Ovary (tissue), 9 donors: ENCODE data around the gene NOP9. TPM values are rescaled to one million over a fixed set of nuclear protein-coding genes. Genes with fewer than 3 reads are reported as not detected.

Source experiments
- DNase-seq, 5 donors: peaks; one replicate each; pipeline ENCODE4 v3.0.0-alpha.2; 2019 to 2020
- H3K27ac ChIP-seq, 2 donors: fragments of 200-600 bp; one replicate each; pipeline versions ENCODE4 v1.5.1 to v1.8.0; 2019 to 2022
- H3K27me3 ChIP-seq: fragments of 200-600 bp; one replicate; pipeline ENCODE4 v1.8.0; 2022
- H3K36me3 ChIP-seq: fragments of 200-600 bp; sonication (generic); one replicate; pipeline ENCODE4 v1.5.1; 2019
- H3K4me1 ChIP-seq: one replicate; pipeline ENCODE4 v1.8.1; 2013; ENCODE audit warnings: mild to moderate bottlenecking, moderate library complexity; ENCODE audit not compliant: insufficient read depth
- H3K4me3 ChIP-seq: fragments of 200-600 bp; sonication (generic); one replicate; pipeline ENCODE4 v1.5.1; 2017
- H3K9me3 ChIP-seq, 2 donors: fragments of 200-600 bp in 1 of 2; sonication (generic) in 1 of 2; one replicate each; pipeline versions ENCODE4 v1.5.1 to v1.8.1; 2013 to 2019; ENCODE audit warnings: mild to moderate bottlenecking in 1 of 2, moderate library complexity in 1 of 2
- EP300 ChIP-seq: sonication (generic); formaldehyde crosslinking; IDR thresholded peaks from one replicate; pipeline ENCODE4 v1.6.1; 2017; ENCODE audit warnings: antibody characterized with exemption
- POLR2A ChIP-seq: fragments of 450-650 bp; IDR thresholded peaks from one replicate; pipeline ENCODE4 v1.6.1; 2017; ENCODE audit warnings: antibody characterized with exemption, mild to moderate bottlenecking, moderate library complexity
- WGBS, 3 donors: extraction: QIAGEN DNeasy Blood & Tissue Kit in 1 of 3; methylation state at CpG; one replicate each; pipeline versions ENCODE4 v1.1.5 to v1.1.7; 2013 to 2017; 5-methylcytosine and 5-hydroxymethylcytosine counted together
- intact Hi-C, 4 donors: fragments of 100-400 bp; cut with DNase I; formaldehyde crosslinking; loops; one replicate each; pipeline versions ENCODE4 v1.11.0 to v1.15.1; 2022 to 2023
- polyA plus RNA-seq, 2 donors: library from polyadenylated mRNA; stranded (reverse); fragments of 200-250 nt in 1 of 2; fragments of 350-450 nt in 1 of 2; fragmentation: Illumina TruSeq in 1 of 2; extraction: RNeasy Lipid Tissue Mini Kit (QIAGEN cat#74804) in 1 of 2; gene quantifications; one replicate each; pipeline ENCODE4 v1.2.3, GENCODE V29; 2013 to 2014
- total RNA-seq, 7 donors: library from RNA; depleted of rRNA in 2 of 7; stranded (reverse); fragments of >200 nt in 2 of 7; fragmentation: NEBNext Ultra II Directional in 3 of 7; extraction: Animal tissue kit (Norgen Biotek cat#: 25700) in 3 of 7; gene quantifications; one replicate each; pipeline versions ENCODE4 v1.1.0 to v1.2.4, GENCODE V29; 2016 to 2023
- TF ChIP-seq, protein P1 (sequence below), 3 donors: fragments of 450-650 bp in 2 of 3; fragments of 200-600 bp in 1 of 3; IDR thresholded peaks; one replicate each; pipeline versions ENCODE4 v1.5.1 to v1.8.0; 2016 to 2022; ENCODE audit warnings: antibody characterized with exemption in 3 of 3, mild to moderate bottlenecking in 1 of 3
- donor health status: DM: no; HTN: no; CAD: no; lungs with moderate emphysema.
- donor health status: DM: no; HTN: no; CAD: no.
- donor health status: Bipolar disorder and iron deficiency.
- donor health status: DM: yes; HTN: yes; CAD: no.
- donor health status: DM: no; HTN: no; CAD: no.
- donor health status: DM: yes; HTN: yes; CAD: no.

NOP9 gene
- total and polyA plus RNA-seq, 9 donors = 9.2 to 28.6 (median 22.1) TPM

DNA sequence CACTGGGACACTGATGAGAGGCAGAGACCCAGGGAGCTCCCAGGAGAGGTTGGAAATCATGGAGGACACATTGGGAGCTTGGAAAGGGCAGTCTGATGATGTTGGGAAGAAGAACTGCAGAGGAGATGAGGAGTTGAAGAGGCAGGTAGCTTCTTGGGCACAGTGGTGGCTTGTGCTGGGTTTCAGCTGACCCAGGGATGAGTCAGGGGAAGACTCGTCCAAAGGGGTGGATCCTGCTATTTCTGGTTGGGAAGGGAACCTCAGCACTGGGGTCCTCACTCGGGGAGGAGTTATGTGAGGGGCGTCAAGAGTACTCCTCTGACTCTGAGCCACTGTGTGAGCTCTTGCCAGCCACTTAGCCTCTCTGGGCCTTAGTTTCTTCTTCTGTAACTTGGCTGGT is 23.7 kb downstream of the NOP9 start:
- H3K36me3 ChIP-seq = no peaks in the 10 kb centered on the region
- no peak overlapping the region for H3K4me3 ChIP-seq
- no peak for TF ChIP-seq POLR2A
- no peak for TF ChIP-seq EP300
- H3K9me3 ChIP-seq = no peaks in the 10 kb centered on the region
- H3K27me3 ChIP-seq = no peaks in the 10 kb centered on the region
- intact Hi-C loops = no loop called here
- no peak for DNase-seq
- H3K27ac ChIP-seq = no peak overlapping the region
- H3K4me1 ChIP-seq = no peaks in the 10 kb centered on the region
- 39 to 51% (median 48%) methylated on average over 3 of the region's 3 CpGs for WGBS, 3 donors

DNA sequence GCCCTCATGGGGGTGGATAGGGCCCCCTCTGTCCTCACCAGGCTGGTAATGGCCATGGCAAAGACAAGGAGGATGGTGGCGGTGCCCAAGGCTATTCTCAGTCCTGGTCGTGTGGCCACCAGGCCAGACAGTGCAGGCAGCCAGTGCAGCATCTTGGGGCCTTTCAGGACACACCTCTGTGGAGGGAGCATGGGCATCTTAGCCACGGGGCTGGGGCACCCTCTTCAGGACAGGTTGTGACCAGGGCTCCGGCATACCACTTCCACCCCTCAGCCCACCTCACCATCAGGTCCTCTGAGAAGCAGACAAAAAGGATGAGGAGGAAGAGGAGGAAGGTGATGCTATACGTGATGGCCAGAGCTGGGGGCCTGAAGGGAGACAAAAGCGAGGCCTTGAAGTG is 24.4 kb downstream of the NOP9 start:
- no peaks in the 10 kb centered on the region for H3K9me3 ChIP-seq
- WGBS, 3 donors = 76 to 80% (median 78%) methylated on average over 6 of the region's 6 CpGs
- intact Hi-C loops = no loop called here

DNA sequence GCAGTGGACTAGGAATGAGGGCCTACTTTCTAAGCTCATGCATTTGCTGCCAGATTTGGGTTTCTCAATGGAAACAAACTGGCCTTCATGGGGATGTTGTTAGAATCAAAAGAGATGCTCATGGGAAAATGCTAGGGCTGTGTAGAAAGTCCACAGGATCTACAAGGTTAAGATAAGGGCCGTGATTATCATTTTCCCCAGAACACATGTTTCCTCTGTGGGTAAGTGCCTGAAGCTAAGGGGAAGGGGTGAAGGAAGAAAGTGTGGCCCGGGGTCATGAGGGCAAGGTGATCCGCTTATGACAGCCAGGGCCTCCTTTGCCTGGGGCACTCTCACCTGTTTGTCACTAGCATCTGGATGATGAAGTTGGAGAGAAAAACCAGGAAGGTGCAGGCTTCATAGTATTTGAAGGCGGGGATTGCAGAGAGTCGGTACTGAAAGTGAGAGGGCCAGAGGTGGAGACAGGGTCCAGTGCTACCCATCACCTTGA is 25.4 kb downstream of the NOP9 start:
- H3K36me3 ChIP-seq = no peaks in the 10 kb centered on the region
- TF ChIP-seq EP300 (no peak), POLR2A (no peak)
- DNase-seq = no peak
- H3K4me3 ChIP-seq = no peak overlapping the region
- no peaks in the 10 kb centered on the region for H3K4me1 ChIP-seq
- no peaks in the 10 kb centered on the region for H3K9me3 ChIP-seq
- no peak overlapping the region for H3K27ac ChIP-seq
- WGBS, 3 donors = 81 to 84% (median 83%) methylated on average over 5 of the region's 5 CpGs
- intact Hi-C loops = loop anchor here in 1 of 4 donors (5.0 kb wide), 1 partner anchor 37 kb away; no protein-coding TSS in a partner anchor
- no peaks in the 10 kb centered on the region for H3K27me3 ChIP-seq

More for the DNA sequence above, 24.4 kb downstream of the NOP9 start:
- Histone ChIP-seq H3K4me1 (no peaks in the 10 kb centered on the region), H3K27me3 (no peaks in the 10 kb centered on the region), H3K27ac (no peak overlapping the region), H3K36me3 (no peaks in the 10 kb centered on the region), H3K4me3 (no peak overlapping the region)
- DNase-seq = no peak
- no peak for TF ChIP-seq POLR2A
- no peak for TF ChIP-seq EP300
- TF ChIP-seq, protein P1, sequence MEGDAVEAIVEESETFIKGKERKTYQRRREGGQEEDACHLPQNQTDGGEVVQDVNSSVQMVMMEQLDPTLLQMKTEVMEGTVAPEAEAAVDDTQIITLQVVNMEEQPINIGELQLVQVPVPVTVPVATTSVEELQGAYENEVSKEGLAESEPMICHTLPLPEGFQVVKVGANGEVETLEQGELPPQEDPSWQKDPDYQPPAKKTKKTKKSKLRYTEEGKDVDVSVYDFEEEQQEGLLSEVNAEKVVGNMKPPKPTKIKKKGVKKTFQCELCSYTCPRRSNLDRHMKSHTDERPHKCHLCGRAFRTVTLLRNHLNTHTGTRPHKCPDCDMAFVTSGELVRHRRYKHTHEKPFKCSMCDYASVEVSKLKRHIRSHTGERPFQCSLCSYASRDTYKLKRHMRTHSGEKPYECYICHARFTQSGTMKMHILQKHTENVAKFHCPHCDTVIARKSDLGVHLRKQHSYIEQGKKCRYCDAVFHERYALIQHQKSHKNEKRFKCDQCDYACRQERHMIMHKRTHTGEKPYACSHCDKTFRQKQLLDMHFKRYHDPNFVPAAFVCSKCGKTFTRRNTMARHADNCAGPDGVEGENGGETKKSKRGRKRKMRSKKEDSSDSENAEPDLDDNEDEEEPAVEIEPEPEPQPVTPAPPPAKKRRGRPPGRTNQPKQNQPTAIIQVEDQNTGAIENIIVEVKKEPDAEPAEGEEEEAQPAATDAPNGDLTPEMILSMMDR (IDR thresholded peaks at IDR 0.05) = no peak

DNA sequence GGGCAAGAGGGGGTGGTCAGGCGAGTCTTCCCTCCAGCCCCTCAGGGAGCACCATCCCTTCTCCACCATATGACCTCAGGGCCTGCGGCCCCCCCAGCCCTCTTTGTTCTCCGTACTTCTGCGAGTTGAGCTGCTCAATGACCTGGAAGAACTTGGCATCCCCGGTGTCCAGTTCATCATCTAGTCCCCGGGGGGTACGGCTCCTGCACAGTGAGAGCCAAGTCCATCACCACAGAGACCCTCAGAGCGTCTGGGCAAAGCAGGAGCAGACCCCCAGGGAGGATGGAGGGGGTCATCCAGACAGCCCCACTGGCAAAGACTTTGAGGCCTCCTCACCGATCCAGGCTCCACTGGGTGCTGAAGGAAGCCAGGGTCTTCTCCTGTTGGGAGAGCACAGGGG is 26.3 kb downstream of the NOP9 start:
- no peak overlapping the region for H3K4me3 ChIP-seq
- H3K9me3 ChIP-seq = no peaks in the 10 kb centered on the region
- H3K4me1 ChIP-seq = no peaks in the 10 kb centered on the region
- DNase-seq = no peak
- WGBS, 3 donors = 78 to 85% (median 78%) methylated on average over 9 of the region's 9 CpGs
- H3K27me3 ChIP-seq = no peaks in the 10 kb centered on the region
- no peaks in the 10 kb centered on the region for H3K36me3 ChIP-seq
- intact Hi-C loops = loop anchor here in 1 of 4 donors (5.0 kb wide), 1 partner anchor 36 kb away; no protein-coding TSS in a partner anchor
- no peak overlapping the region for H3K27ac ChIP-seq
- TF ChIP-seq, protein P1 (IDR thresholded peaks at IDR 0.05) = no peak
- no peak for TF ChIP-seq POLR2A
- TF ChIP-seq EP300 = no peak

DNA sequence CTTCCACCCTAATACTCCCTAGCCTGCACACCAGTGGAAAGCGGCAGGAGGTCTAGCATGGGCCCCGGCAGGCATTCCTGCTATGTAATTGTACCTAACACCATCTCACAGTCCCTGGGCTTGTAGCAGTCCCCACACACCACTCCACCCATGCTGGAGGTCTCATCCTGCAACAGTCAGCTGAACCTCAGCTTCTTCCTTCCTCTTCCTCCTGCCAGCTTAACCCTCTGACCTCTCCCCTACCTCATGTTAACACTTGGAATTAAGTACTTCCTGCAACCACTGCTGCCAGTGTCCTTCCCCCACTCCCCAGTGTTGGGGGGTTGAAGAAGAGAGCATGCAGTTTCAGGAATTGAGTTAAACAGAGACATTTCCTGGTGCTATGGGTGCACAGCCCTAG is 27.7 kb downstream of the NOP9 start:
- no peak overlapping the region for H3K4me3 ChIP-seq
- DNase-seq = no peak
- TF ChIP-seq EP300 (no peak), POLR2A (no peak)
- TF ChIP-seq, protein P1 (IDR thresholded peaks at IDR 0.05) = no peak
- no peaks in the 10 kb centered on the region for H3K27me3 ChIP-seq
- WGBS, 3 donors = 85 to 88% (median 88%) methylated on average over 2 of the region's 2 CpGs
- no peak overlapping the region for H3K27ac ChIP-seq
- H3K36me3 ChIP-seq = no peaks in the 10 kb centered on the region
- peaks cover 4% of the 10 kb centered on the region for H3K4me1 ChIP-seq
- H3K9me3 ChIP-seq = no peaks in the 10 kb centered on the region
- intact Hi-C loops = loop anchor here in 1 of 4 donors (5.0 kb wide), 1 partner anchor 35 kb away; no protein-coding TSS in a partner anchor
